Measurements from ENCODE around the gene SPTSSB. TPM values are rescaled to one million over a fixed set of nuclear protein-coding genes. Genes with fewer than 3 reads are reported as not detected.
A peak's percentile ranks its signal among the peaks of the same experiment; 100 is the strongest.

The SPTSSB gene
- total RNA-seq, 1 experiment from 2014 or later: 15.7 TPM

DNA sequence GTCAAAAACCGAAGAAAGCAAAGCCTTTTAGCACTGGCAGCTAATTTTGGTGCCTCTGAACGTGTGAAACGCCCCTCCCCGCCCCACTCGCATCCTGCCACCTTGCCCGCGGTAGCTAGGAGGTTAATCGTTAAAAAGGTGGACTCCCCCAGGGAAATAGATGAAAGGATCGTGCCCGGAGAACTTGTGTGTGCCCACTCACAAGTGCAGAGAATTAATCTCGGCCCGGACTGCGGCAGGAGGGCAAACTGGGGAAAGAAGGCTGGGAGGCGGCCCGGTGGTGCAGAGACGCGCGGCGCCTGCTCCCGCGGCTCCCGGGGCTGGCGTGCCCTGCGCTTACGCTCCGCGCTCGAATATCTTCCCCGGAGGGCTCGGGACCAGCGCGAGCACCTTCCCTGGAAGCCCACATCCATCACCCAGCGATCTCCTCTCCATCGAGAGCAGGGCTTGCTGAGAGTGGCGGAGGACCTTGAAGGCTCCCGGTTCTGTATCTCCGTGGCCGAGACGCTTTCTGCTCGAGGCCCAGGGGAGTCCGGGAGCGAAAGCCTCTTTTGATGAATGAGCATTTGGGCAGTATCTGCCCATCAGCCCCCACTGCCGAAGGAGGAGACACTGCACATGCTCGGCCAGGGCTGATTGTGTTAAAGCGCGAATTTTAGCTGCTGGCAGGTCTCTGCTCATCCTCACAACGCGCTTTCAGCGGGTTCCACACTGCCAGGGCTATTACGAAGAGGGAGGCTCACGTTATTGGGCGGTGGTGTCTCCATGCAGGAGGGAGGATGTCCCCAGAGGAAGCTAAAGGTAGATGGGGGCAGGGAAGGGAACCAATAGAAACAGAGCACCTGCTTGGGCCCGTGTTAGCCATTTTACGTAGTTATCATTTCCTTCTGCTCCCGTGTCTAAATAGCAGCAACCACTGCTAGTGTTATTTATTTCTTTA, 1.3 kb upstream of the SPTSSB start (continued):
- TF ChIP-seq, protein P1, sequence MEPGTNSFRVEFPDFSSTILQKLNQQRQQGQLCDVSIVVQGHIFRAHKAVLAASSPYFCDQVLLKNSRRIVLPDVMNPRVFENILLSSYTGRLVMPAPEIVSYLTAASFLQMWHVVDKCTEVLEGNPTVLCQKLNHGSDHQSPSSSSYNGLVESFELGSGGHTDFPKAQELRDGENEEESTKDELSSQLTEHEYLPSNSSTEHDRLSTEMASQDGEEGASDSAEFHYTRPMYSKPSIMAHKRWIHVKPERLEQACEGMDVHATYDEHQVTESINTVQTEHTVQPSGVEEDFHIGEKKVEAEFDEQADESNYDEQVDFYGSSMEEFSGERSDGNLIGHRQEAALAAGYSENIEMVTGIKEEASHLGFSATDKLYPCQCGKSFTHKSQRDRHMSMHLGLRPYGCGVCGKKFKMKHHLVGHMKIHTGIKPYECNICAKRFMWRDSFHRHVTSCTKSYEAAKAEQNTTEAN (CRISPR knock-in tag; IDR thresholded peaks at IDR 0.05): no peak
- TF ChIP-seq CREB1 (CRISPR knock-in tag; IDR thresholded peaks at IDR 0.05) (peak; percentile 53; the same call in 1 of the 2 replicates), ELF4 (CRISPR knock-in tag; IDR thresholded peaks at IDR 0.05; ENCODE audit: low read depth) (no peak), OVOL2 (CRISPR knock-in tag; IDR thresholded peaks at IDR 0.05; ENCODE audit: borderline replicate concordance) (no peak), TP53 (CRISPR knock-in tag; IDR thresholded peaks at IDR 0.05) (peak; percentile 79; the same call in 1 of the 2 replicates), ZNF416 (CRISPR knock-in tag; IDR thresholded peaks at IDR 0.05) (no peak), JUN (CRISPR knock-in tag; IDR thresholded peaks at IDR 0.05) (no peak), IRF2 (CRISPR knock-in tag; IDR thresholded peaks at IDR 0.05; ENCODE audit: borderline replicate concordance, low read depth) (no peak), FOXJ3 (CRISPR knock-in tag; IDR thresholded peaks at IDR 0.05; ENCODE audit: borderline replicate concordance) (no peak), SOX15 (CRISPR knock-in tag; IDR thresholded peaks at IDR 0.05) (no peak)
- TF ChIP-seq, protein P2, sequence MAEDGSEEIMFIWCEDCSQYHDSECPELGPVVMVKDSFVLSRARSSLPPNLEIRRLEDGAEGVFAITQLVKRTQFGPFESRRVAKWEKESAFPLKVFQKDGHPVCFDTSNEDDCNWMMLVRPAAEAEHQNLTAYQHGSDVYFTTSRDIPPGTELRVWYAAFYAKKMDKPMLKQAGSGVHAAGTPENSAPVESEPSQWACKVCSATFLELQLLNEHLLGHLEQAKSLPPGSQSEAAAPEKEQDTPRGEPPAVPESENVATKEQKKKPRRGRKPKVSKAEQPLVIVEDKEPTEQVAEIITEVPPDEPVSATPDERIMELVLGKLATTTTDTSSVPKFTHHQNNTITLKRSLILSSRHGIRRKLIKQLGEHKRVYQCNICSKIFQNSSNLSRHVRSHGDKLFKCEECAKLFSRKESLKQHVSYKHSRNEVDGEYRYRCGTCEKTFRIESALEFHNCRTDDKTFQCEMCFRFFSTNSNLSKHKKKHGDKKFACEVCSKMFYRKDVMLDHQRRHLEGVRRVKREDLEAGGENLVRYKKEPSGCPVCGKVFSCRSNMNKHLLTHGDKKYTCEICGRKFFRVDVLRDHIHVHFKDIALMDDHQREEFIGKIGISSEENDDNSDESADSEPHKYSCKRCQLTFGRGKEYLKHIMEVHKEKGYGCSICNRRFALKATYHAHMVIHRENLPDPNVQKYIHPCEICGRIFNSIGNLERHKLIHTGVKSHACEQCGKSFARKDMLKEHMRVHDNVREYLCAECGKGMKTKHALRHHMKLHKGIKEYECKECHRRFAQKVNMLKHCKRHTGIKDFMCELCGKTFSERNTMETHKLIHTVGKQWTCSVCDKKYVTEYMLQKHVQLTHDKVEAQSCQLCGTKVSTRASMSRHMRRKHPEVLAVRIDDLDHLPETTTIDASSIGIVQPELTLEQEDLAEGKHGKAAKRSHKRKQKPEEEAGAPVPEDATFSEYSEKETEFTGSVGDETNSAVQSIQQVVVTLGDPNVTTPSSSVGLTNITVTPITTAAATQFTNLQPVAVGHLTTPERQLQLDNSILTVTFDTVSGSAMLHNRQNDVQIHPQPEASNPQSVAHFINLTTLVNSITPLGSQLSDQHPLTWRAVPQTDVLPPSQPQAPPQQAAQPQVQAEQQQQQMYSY (CRISPR knock-in tag; IDR thresholded peaks at IDR 0.05): no peak
- TF ChIP-seq, protein P3, sequence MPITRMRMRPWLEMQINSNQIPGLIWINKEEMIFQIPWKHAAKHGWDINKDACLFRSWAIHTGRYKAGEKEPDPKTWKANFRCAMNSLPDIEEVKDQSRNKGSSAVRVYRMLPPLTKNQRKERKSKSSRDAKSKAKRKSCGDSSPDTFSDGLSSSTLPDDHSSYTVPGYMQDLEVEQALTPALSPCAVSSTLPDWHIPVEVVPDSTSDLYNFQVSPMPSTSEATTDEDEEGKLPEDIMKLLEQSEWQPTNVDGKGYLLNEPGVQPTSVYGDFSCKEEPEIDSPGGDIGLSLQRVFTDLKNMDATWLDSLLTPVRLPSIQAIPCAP (CRISPR knock-in tag; IDR thresholded peaks at IDR 0.05): no peak
- TF ChIP-seq, protein P4, sequence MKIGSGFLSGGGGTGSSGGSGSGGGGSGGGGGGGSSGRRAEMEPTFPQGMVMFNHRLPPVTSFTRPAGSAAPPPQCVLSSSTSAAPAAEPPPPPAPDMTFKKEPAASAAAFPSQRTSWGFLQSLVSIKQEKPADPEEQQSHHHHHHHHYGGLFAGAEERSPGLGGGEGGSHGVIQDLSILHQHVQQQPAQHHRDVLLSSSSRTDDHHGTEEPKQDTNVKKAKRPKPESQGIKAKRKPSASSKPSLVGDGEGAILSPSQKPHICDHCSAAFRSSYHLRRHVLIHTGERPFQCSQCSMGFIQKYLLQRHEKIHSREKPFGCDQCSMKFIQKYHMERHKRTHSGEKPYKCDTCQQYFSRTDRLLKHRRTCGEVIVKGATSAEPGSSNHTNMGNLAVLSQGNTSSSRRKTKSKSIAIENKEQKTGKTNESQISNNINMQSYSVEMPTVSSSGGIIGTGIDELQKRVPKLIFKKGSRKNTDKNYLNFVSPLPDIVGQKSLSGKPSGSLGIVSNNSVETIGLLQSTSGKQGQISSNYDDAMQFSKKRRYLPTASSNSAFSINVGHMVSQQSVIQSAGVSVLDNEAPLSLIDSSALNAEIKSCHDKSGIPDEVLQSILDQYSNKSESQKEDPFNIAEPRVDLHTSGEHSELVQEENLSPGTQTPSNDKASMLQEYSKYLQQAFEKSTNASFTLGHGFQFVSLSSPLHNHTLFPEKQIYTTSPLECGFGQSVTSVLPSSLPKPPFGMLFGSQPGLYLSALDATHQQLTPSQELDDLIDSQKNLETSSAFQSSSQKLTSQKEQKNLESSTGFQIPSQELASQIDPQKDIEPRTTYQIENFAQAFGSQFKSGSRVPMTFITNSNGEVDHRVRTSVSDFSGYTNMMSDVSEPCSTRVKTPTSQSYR (CRISPR knock-in tag; IDR thresholded peaks at IDR 0.05): peak; percentile 39; the same call in 1 of the 2 replicates
- TF ChIP-seq, protein P5, sequence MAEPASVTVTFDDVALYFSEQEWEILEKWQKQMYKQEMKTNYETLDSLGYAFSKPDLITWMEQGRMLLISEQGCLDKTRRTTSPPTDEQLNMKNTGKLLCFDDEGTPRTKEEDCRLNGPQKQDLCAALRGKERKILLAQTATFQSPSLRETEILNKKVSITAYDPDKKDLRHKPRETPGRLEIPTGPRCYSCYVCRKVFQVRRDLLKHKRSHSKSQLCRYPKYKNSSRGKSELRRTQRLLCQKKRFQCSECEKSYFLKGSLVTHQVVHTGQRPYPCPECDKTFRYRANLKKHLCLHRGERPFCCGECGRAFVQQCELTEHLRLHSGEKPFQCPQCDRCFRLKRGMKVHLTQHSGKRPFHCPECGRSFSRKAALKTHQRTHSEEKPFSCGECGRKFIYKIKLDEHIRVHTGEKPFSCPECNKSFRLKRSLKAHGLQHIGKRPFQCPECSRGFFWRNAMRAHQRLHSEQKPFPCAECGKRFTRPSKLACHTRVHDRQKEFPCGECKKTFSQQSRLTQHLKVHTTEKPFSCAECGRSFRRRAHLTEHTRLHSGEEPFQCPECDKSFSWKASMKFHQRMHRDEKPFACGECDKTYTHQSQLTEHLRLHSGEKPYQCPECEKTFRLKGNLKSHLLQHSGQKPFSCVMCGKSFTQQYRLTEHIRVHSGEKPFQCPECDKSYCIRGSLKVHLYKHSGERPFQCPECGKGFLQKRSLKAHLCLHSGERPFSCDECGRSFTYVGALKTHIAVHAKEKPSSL (CRISPR knock-in tag; conservative IDR thresholded peaks at IDR 0.05): no peak
- TF ChIP-seq, protein P6, sequence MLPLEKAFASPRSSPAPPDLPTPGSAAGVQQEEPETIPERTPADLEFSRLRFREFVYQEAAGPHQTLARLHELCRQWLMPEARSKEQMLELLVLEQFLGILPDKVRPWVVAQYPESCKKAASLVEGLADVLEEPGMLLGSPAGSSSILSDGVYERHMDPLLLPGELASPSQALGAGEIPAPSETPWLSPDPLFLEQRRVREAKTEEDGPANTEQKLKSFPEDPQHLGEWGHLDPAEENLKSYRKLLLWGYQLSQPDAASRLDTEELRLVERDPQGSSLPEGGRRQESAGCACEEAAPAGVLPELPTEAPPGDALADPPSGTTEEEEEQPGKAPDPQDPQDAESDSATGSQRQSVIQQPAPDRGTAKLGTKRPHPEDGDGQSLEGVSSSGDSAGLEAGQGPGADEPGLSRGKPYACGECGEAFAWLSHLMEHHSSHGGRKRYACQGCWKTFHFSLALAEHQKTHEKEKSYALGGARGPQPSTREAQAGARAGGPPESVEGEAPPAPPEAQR (CRISPR knock-in tag; IDR thresholded peaks at IDR 0.05): no peak
- TF ChIP-seq, protein P7, sequence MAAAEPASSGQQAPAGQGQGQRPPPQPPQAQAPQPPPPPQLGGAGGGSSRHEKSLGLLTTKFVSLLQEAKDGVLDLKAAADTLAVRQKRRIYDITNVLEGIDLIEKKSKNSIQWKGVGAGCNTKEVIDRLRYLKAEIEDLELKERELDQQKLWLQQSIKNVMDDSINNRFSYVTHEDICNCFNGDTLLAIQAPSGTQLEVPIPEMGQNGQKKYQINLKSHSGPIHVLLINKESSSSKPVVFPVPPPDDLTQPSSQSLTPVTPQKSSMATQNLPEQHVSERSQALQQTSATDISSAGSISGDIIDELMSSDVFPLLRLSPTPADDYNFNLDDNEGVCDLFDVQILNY (CRISPR knock-in tag; IDR thresholded peaks at IDR 0.05): no peak
- TF ChIP-seq, protein P8, sequence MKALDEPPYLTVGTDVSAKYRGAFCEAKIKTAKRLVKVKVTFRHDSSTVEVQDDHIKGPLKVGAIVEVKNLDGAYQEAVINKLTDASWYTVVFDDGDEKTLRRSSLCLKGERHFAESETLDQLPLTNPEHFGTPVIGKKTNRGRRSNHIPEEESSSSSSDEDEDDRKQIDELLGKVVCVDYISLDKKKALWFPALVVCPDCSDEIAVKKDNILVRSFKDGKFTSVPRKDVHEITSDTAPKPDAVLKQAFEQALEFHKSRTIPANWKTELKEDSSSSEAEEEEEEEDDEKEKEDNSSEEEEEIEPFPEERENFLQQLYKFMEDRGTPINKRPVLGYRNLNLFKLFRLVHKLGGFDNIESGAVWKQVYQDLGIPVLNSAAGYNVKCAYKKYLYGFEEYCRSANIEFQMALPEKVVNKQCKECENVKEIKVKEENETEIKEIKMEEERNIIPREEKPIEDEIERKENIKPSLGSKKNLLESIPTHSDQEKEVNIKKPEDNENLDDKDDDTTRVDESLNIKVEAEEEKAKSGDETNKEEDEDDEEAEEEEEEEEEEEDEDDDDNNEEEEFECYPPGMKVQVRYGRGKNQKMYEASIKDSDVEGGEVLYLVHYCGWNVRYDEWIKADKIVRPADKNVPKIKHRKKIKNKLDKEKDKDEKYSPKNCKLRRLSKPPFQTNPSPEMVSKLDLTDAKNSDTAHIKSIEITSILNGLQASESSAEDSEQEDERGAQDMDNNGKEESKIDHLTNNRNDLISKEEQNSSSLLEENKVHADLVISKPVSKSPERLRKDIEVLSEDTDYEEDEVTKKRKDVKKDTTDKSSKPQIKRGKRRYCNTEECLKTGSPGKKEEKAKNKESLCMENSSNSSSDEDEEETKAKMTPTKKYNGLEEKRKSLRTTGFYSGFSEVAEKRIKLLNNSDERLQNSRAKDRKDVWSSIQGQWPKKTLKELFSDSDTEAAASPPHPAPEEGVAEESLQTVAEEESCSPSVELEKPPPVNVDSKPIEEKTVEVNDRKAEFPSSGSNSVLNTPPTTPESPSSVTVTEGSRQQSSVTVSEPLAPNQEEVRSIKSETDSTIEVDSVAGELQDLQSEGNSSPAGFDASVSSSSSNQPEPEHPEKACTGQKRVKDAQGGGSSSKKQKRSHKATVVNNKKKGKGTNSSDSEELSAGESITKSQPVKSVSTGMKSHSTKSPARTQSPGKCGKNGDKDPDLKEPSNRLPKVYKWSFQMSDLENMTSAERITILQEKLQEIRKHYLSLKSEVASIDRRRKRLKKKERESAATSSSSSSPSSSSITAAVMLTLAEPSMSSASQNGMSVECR (CRISPR knock-in tag; IDR thresholded peaks at IDR 0.05; ENCODE audit: borderline replicate concordance): no peak
- TF ChIP-seq, protein P9, sequence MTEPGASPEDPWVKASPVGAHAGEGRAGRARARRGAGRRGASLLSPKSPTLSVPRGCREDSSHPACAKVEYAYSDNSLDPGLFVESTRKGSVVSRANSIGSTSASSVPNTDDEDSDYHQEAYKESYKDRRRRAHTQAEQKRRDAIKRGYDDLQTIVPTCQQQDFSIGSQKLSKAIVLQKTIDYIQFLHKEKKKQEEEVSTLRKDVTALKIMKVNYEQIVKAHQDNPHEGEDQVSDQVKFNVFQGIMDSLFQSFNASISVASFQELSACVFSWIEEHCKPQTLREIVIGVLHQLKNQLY (CRISPR knock-in tag; IDR thresholded peaks at IDR 0.05): no peak
